Stimulated activated naive CD8-positive, alpha-beta T cell treated with anti-CD3 and anti-CD28 coated beads, Interleukin-15, Interleukin-2, amounts not matched to agents 100 ng/mL and 50 ng/mL, for 24 hours (primary cell): ENCODE measurements around the gene RAB3IL1.

ENCODE experiments used
- H3K27ac Mint-ChIP-seq: one replicate; pipeline ENCODE4 v1.8.0; 2021; ENCODE audit warnings: mild to moderate bottlenecking, mixed read lengths
- H3K27me3 Mint-ChIP-seq: one replicate; pipeline ENCODE4 v1.8.0; 2021; ENCODE audit warnings: mixed read lengths
- H3K36me3 Mint-ChIP-seq: one replicate; pipeline ENCODE4 v1.8.0; 2021; ENCODE audit warnings: low read depth, mixed read lengths
- H3K4me1 Mint-ChIP-seq: one replicate; pipeline ENCODE4 v1.8.0; 2021; ENCODE audit warnings: low read depth, mixed read lengths
- H3K4me3 Mint-ChIP-seq: one replicate; pipeline ENCODE4 v1.8.0; 2021; ENCODE audit warnings: mild to moderate bottlenecking, mixed read lengths
- H3K9me3 Mint-ChIP-seq: one replicate; pipeline ENCODE4 v1.8.0; 2021; ENCODE audit warnings: mixed read lengths

Gene RAB3IL1

GRCh38 chr11:61880454-61880853 lies 36.9 kb downstream of the RAB3IL1 start:
- Mint-ChIP-seq H3K27ac (no peak overlapping the region), H3K27me3 (no peaks in the 10 kb centered on the region), H3K36me3 (no peaks in the 10 kb centered on the region), H3K9me3 (no peaks in the 10 kb centered on the region), H3K4me1 (peaks cover 3% of the 10 kb centered on the region), H3K4me3 (peak overlapping the region; percentile 4)

- Mint-ChIP-seq H3K36me3 (no peaks in the 10 kb centered on the region), H3K27me3 (no peaks in the 10 kb centered on the region), H3K9me3 (no peaks in the 10 kb centered on the region), H3K4me3 (peak overlapping the region; percentile 4), H3K4me1 (peaks cover 3% of the 10 kb centered on the region), H3K27ac (no peak overlapping the region)
Measured at GRCh38 chr11:61880031-61880430, 37.3 kb downstream of the RAB3IL1 start.

- Mint-ChIP-seq H3K36me3 (no peaks in the 10 kb centered on the region), H3K27me3 (no peaks in the 10 kb centered on the region), H3K9me3 (no peaks in the 10 kb centered on the region), H3K4me3 (no peak overlapping the region), H3K4me1 (peaks cover 3% of the 10 kb centered on the region), H3K27ac (no peak overlapping the region)
Measured at GRCh38 chr11:61879152-61879551, 38.2 kb downstream of the RAB3IL1 start.

GRCh38 chr11:61875698-61876097 lies 41.7 kb downstream of the RAB3IL1 start:
- Mint-ChIP-seq H3K27ac (no peak overlapping the region), H3K4me3 (no peak overlapping the region), H3K4me1 (peaks cover 6% of the 10 kb centered on the region), H3K36me3 (no peaks in the 10 kb centered on the region), H3K9me3 (no peaks in the 10 kb centered on the region), H3K27me3 (no peaks in the 10 kb centered on the region)

GRCh38 chr11:61874853-61875252 lies 42.5 kb downstream of the RAB3IL1 start:
- Mint-ChIP-seq H3K9me3 (no peaks in the 10 kb centered on the region), H3K4me1 (peaks cover 3% of the 10 kb centered on the region), H3K36me3 (no peaks in the 10 kb centered on the region), H3K27me3 (no peaks in the 10 kb centered on the region), H3K27ac (no peak overlapping the region), H3K4me3 (no peak overlapping the region)

GRCh38 chr11:61874377-61874809 lies 43.0 kb downstream of the RAB3IL1 start:
- Mint-ChIP-seq H3K9me3 (no peaks in the 10 kb centered on the region), H3K27ac (no peak overlapping the region), H3K4me3 (no peak overlapping the region), H3K4me1 (peaks cover 3% of the 10 kb centered on the region), H3K27me3 (no peaks in the 10 kb centered on the region), H3K36me3 (no peaks in the 10 kb centered on the region)

GRCh38 chr11:61873588-61874376 lies 43.6 kb downstream of the RAB3IL1 start:
- H3K4me1 Mint-ChIP-seq = peaks cover 3% of the 10 kb centered on the region
- H3K27ac Mint-ChIP-seq = no peak overlapping the region
- H3K4me3 Mint-ChIP-seq = no peak overlapping the region
- no peaks in the 10 kb centered on the region for H3K27me3 Mint-ChIP-seq
- H3K36me3 Mint-ChIP-seq = no peaks in the 10 kb centered on the region
- no peaks in the 10 kb centered on the region for H3K9me3 Mint-ChIP-seq

- Mint-ChIP-seq H3K4me1 (peaks cover 3% of the 10 kb centered on the region), H3K27ac (no peak overlapping the region), H3K27me3 (no peaks in the 10 kb centered on the region), H3K9me3 (no peaks in the 10 kb centered on the region), H3K36me3 (no peaks in the 10 kb centered on the region), H3K4me3 (no peak overlapping the region)
Measured at GRCh38 chr11:61872935-61873565, 44.3 kb downstream of the RAB3IL1 start.

- Mint-ChIP-seq H3K9me3 (no peaks in the 10 kb centered on the region), H3K27me3 (no peaks in the 10 kb centered on the region), H3K4me1 (peaks cover 3% of the 10 kb centered on the region), H3K36me3 (no peaks in the 10 kb centered on the region), H3K4me3 (peak overlapping the region; percentile 64), H3K27ac (no peak overlapping the region)
Measured at GRCh38 chr11:61871158-61871597, 46.2 kb downstream of the RAB3IL1 start.

- H3K4me1 Mint-ChIP-seq = peaks cover 3% of the 10 kb centered on the region
- no peak overlapping the region for H3K4me3 Mint-ChIP-seq
- H3K27me3 Mint-ChIP-seq = no peaks in the 10 kb centered on the region
- H3K36me3 Mint-ChIP-seq = no peaks in the 10 kb centered on the region
- H3K9me3 Mint-ChIP-seq = no peaks in the 10 kb centered on the region
- H3K27ac Mint-ChIP-seq = no peak overlapping the region
Measured at GRCh38 chr11:61870541-61871031, 46.8 kb downstream of the RAB3IL1 start.

- no peaks in the 10 kb centered on the region for H3K27me3 Mint-ChIP-seq
- no peak overlapping the region for H3K27ac Mint-ChIP-seq
- H3K36me3 Mint-ChIP-seq = no peaks in the 10 kb centered on the region
- no peak overlapping the region for H3K4me3 Mint-ChIP-seq
- peaks cover 3% of the 10 kb centered on the region for H3K4me1 Mint-ChIP-seq
- no peaks in the 10 kb centered on the region for H3K9me3 Mint-ChIP-seq
Measured at GRCh38 chr11:61869708-61870451, 47.5 kb downstream of the RAB3IL1 start.

- H3K4me1 Mint-ChIP-seq = peaks cover 3% of the 10 kb centered on the region
- no peaks in the 10 kb centered on the region for H3K27me3 Mint-ChIP-seq
- H3K4me3 Mint-ChIP-seq = no peak overlapping the region
- H3K36me3 Mint-ChIP-seq = no peaks in the 10 kb centered on the region
- no peaks in the 10 kb centered on the region for H3K9me3 Mint-ChIP-seq
- no peak overlapping the region for H3K27ac Mint-ChIP-seq
Measured at GRCh38 chr11:61869429-61869707, 48.0 kb downstream of the RAB3IL1 start.

GRCh38 chr11:61868571-61869428 lies 48.6 kb downstream of the RAB3IL1 start:
- Mint-ChIP-seq H3K4me3 (no peak overlapping the region), H3K27me3 (no peaks in the 10 kb centered on the region), H3K27ac (no peak overlapping the region), H3K9me3 (no peaks in the 10 kb centered on the region), H3K36me3 (no peaks in the 10 kb centered on the region), H3K4me1 (peaks cover 3% of the 10 kb centered on the region)

- Mint-ChIP-seq H3K36me3 (no peaks in the 10 kb centered on the region), H3K9me3 (no peaks in the 10 kb centered on the region), H3K27ac (no peak overlapping the region), H3K27me3 (no peaks in the 10 kb centered on the region), H3K4me1 (peaks cover 3% of the 10 kb centered on the region), H3K4me3 (no peak overlapping the region)
Measured at GRCh38 chr11:61866958-61867343, 50.4 kb downstream of the RAB3IL1 start.
